GM06990 (cell line): Measurements from ENCODE around the gene SLC26A8.

Source experiments
- DNase-seq: peaks from one replicate; pipeline ENCODE4 v3.0.0-alpha.2; 2011; ENCODE audit not compliant: insufficient read length; ENCODE audit errors: extremely low read depth
- H3K27me3 ChIP-seq: replicated peaks from 2 replicates; pipeline ENCODE4 v1.6.0; 2011; ENCODE audit warnings: low read length; ENCODE audit not compliant: control insufficient read depth, insufficient read depth
- H3K36me3 ChIP-seq: 2 replicates; pipeline ENCODE4 v1.5.1; 2011; ENCODE audit warnings: low read length; ENCODE audit not compliant: control insufficient read depth, insufficient read depth
- H3K4me3 ChIP-seq: replicated peaks from 2 replicates; pipeline ENCODE4 v1.5.1; 2011; ENCODE audit warnings: low read depth, mild to moderate bottlenecking, control low read depth, low read length
- TF ChIP-seq, protein P1 (sequence below): IDR thresholded peaks from 2 replicates; pipeline ENCODE4 v1.5.1; 2011; ENCODE audit warnings: low read length, control low read depth, mild to moderate bottlenecking, inconsistent platforms; ENCODE audit not compliant: insufficient read depth, poor library complexity, severe bottlenecking

Gene SLC26A8

DNA sequence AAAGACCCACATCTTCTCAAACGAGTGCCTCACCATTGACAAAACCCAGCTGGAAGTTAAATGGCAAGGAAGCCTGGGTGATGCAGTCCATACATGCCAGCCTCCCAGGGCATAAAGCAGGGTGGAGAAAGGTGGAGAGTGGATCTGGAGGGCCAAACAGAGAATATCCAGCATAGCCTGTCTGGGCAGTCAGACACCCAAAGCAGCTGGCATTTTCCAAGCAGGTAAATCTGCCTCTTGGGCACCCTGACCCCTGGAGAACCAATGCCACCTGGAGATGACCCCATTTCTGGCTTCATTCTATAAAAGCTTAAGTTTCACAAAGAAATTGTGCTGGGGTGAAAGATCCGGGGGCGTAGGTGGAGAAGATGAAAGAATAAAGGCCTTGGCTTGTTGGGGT lies 98.5 kb downstream of the SLC26A8 start:
- no peak for DNase-seq
- H3K27me3 ChIP-seq = no peaks in the 10 kb centered on the region
- H3K4me3 ChIP-seq = no peak overlapping the region
- no peaks in the 10 kb centered on the region for H3K36me3 ChIP-seq
- TF ChIP-seq, protein P1, sequence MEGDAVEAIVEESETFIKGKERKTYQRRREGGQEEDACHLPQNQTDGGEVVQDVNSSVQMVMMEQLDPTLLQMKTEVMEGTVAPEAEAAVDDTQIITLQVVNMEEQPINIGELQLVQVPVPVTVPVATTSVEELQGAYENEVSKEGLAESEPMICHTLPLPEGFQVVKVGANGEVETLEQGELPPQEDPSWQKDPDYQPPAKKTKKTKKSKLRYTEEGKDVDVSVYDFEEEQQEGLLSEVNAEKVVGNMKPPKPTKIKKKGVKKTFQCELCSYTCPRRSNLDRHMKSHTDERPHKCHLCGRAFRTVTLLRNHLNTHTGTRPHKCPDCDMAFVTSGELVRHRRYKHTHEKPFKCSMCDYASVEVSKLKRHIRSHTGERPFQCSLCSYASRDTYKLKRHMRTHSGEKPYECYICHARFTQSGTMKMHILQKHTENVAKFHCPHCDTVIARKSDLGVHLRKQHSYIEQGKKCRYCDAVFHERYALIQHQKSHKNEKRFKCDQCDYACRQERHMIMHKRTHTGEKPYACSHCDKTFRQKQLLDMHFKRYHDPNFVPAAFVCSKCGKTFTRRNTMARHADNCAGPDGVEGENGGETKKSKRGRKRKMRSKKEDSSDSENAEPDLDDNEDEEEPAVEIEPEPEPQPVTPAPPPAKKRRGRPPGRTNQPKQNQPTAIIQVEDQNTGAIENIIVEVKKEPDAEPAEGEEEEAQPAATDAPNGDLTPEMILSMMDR = no peak

DNA sequence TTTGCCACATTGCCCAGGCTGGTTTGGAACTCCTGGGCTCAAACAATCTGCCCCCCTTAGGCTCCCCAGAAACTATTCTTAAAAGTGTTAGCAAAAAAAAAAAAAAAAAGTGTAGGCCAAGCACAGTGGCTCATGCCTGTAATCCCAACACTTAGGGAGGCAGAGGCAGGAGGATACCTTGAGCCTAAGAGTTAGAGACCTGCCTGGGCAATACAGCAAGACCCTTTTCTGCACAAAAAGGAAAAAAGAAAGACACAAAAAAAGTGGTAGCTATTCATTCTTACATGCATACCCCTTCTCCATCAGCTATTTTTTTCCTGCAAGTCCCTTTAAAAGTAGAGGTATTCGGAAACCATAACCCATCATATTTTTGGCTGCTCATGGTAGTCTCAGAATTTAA lies 100.3 kb downstream of the SLC26A8 start:
- Histone ChIP-seq H3K4me3 (no peak overlapping the region), H3K36me3 (no peaks in the 10 kb centered on the region), H3K27me3 (no peaks in the 10 kb centered on the region)
- DNase-seq = no peak
- TF ChIP-seq, protein P1 = no peak

DNA sequence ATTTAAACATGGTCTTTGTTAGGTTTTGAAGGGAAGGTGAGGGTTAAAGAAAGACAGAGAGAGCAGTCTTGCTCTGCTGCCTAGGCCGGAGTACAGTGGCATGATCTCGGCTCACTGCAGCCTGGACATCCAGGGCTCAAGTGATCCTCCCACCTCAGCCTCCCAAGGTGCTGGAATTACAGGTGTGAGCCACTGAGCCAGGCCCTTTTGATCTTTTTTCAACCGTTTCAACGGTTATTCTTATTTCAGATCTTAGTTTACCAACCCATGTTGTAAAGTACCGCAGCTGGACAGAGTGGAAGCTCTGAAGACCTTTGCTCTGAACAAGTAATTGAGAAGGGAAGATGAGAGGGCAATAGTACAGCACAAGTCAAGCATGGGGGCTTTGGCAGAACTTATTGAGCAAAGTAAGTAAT lies 102.3 kb downstream of the SLC26A8 start:
- TF ChIP-seq, protein P1 = no peak
- Histone ChIP-seq H3K27me3 (no peaks in the 10 kb centered on the region), H3K4me3 (peak overlapping the region; percentile 78), H3K36me3 (no peaks in the 10 kb centered on the region)
- no peak for DNase-seq

DNA sequence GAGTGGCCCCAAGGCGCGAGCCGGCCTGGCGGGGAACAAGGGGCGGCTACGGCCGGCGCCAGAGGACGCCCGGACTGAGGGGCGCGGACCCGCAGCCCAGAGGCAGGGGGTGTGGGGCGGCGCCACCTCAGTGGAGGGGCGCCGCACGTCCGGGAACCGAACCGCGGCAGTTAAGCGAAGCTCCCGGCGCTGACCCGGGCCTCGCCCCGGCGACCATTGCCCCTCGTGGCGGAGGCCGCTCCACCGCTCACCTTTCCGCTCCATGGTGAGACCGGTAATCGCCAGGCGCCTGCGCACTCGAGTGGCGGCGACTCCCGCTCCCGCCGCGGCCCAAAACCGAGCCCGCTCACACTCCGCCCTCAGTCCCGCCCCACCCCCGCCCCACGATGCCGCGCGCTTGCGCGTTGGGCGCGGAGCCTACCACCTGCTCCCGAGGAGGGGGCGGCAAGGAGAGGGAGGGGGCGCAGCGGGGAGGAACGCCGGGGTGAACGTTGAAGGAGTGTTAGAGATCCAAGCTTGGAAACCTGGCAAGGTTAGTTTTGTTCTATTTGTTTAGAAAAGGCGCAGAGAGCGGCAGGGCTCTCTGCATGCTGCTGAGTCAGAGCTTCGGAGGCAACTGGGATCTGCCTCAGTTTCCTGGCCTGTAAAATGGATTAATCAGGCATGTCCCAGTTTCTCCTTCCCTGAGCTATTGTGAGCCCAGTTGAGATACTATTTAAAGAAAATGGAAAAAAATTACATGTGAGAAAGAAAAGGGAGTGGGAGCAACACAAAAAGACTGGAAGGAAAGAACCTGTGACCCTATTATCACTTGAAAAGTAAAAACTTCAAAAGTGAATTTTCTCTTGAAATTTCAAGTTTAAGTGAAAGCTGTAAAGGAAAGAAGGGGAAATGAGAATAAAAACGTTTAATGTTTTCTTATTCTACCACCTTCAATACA lies 103.4 kb downstream of the SLC26A8 start, which contains the start of gene SRPK1:
SRPK1 (minus strand) TSS at position 306 of the 940 bp plus-strand sequence; CDS start at position 264, 42 bp downstream.
- Histone ChIP-seq H3K4me3 (peak within 1 kb of the TSS; percentile 78), H3K36me3 (no peaks in the 10 kb centered on the region)
- DNase-seq = peak; percentile 93

DNA sequence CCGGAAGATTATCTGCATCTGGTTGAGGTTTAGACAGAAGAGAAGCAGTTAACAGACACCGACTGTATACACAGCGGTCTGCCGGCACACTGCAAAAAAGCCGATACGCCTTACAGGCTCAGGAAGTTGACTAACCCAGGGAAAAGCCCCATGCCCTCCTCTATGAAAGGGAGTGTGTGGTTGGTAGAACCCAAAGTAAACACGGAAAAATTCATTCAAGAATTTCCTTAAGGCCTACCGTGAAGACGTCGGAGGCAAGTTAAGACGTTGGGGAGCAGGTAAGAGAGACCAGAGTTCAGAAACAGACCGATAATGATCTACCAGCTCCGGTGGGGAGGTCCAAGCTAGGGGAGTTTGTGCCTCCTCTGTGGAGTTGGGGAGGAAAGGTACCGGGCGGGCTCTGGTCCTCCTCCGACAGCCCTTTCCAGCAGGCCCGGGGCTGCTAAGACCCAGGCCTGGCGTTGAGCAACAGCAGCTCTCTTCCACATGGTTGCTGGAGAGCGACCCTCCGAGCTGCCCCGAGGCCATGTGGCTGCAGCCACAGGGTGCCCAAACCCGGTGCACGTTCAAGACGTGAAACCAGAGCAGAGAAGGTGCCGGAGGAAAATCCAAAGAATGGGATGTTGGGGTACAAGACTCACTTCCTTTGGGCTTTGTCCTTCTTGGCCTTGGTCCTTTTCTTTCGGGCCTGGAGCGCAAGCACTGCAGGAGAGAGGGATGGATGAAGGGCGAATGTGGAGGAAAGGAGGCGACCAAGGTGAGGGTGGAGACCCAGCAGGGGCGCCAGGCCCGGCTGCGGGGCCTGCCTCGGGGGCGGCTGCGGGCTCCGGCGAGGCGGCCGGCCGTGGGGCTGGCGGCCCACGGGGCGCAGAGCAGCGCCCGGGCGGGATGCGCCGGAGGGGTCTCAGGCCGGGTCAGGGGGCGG lies 104.4 kb downstream of the SLC26A8 start:
- no peaks in the 10 kb centered on the region for H3K27me3 ChIP-seq
- peak overlapping the region; percentile 78 for H3K4me3 ChIP-seq
- H3K36me3 ChIP-seq = no peaks in the 10 kb centered on the region
- DNase-seq = peak; percentile 49
- TF ChIP-seq, protein P1 = no peak

More for the DNA sequence above, 103.4 kb downstream of the SLC26A8 start, which contains the start of gene SRPK1:
- TF ChIP-seq, protein P1 = no peak
- no peaks in the 10 kb centered on the region for H3K27me3 ChIP-seq
